ENCODE data around the gene EEIG1. TPM values are rescaled to one million over a fixed set of nuclear protein-coding genes. Genes with fewer than 3 reads are reported as not detected.
A peak's percentile ranks its signal among the peaks of the same experiment; 100 is the strongest.

The EEIG1 gene
- total and polyA plus RNA-seq, 10 of the 15 experiments (the other 5 are each of a cell fraction or from before 2014, with no cell fraction given) = 1.2 to 75.9 (median 9.0) TPM

GRCh38 chr9:128007566-128008138 is 26.9 kb upstream of the EEIG1 start (continued):
- TF ChIP-seq ATF2 (IDR thresholded peaks at IDR 0.05; ENCODE audit: low read length) (peak; percentile 63; the same call in 1 of the 2 replicates), EED (IDR thresholded peaks at IDR 0.05; ENCODE audit: low read depth) (peak; percentile 61; the same call in 1 of the 2 replicates), NRF1 (conservative IDR thresholded peaks at IDR 0.05; ENCODE audit: low read depth, low read length) (no peak), CTCF (IDR thresholded peaks at IDR 0.05 in 2 of 3, conservative IDR thresholded peaks at IDR 0.05 in 1 of 3; ENCODE audit: control insufficient read depth in 2 of 3, extremely low read depth in 1 of 3, insufficient read depth in 1 of 3, low read depth in 3 of 3, low read length in 3 of 3) (no peak), POLR2AphosphoS2 (IDR thresholded peaks at IDR 0.05; ENCODE audit: low read depth, low read length) (no peak), SUZ12 (IDR thresholded peaks at IDR 0.05; ENCODE audit: unreplicated experiment) (no peak), RAD51 (IDR thresholded peaks at IDR 0.05) (no peak), DPF2 (IDR thresholded peaks at IDR 0.05) (0 out of 2 replicates have a peak, but pooled peaks have one; percentile 43), TCF12 (IDR thresholded peaks at IDR 0.05; ENCODE audit: low read depth, low read length) (0 out of 2 replicates have a peak, but pooled peaks have one; percentile 40), SMAD1 (IDR thresholded peaks at IDR 0.05; ENCODE audit: low read depth, partially characterized antibody) (peak; percentile 98), IKZF1 (conservative IDR thresholded peaks at IDR 0.05) (peak; percentile 64), CBX5 (IDR thresholded peaks at IDR 0.05; ENCODE audit: low read depth) (peak; percentile 30; the same call in 1 of the 2 replicates), BACH1 (IDR thresholded peaks at IDR 0.05; ENCODE audit: borderline replicate concordance) (no peak), IRF4 (IDR thresholded peaks at IDR 0.05; ENCODE audit: low read depth, low read length) (no peak), SKIL (IDR thresholded peaks at IDR 0.05; ENCODE audit: low read depth, poor library complexity, severe bottlenecking) (peak; percentile 69), SIX5 (IDR thresholded peaks at IDR 0.05; ENCODE audit: low read depth, low read length, severe bottlenecking) (no peak), FOXM1 (IDR thresholded peaks at IDR 0.05; ENCODE audit: low read depth, low read length) (peak; percentile 22; the same call in 1 of the 2 replicates), USF2 (IDR thresholded peaks at IDR 0.05; ENCODE audit: borderline replicate concordance, low read depth, low read length) (no peak), ETV6 (conservative IDR thresholded peaks at IDR 0.05 in 1 of 2, IDR thresholded peaks at IDR 0.05 in 1 of 2; ENCODE audit: borderline replicate concordance in 1 of 2, low read depth in 1 of 2) (peak in 1 of 2 experiments; percentile 98; a peak in 2 of 4 replicates), SPI1 (IDR thresholded peaks at IDR 0.05; ENCODE audit: borderline replicate concordance, insufficient read depth, low read depth, low read length) (peak; percentile 62), RELB (IDR thresholded peaks at IDR 0.05; ENCODE audit: low read depth) (peak; percentile 28; the same call in 1 of the 2 replicates), RUNX3 (IDR thresholded peaks at IDR 0.05; ENCODE audit: low read length) (peak; percentile 63)
